HL-60 (cell line): ENCODE data around the gene DNAH14.

Experiments
- DNase-seq, 2 experiments: peaks; one replicate each; pipeline ENCODE4 v3.0.0-alpha.2; 2010 to 2020; ENCODE audit warnings: low read depth in 1 of 2, low spot score in 1 of 2
- H3K27ac ChIP-seq: fragments of 250-450 bp; sonication (Bioruptor Pico); replicated peaks from 2 replicates; pipeline ENCODE4 v1.5.1; 2020; ENCODE audit warnings: mild to moderate bottlenecking, moderate library complexity
- H3K27me3 ChIP-seq: fragments of 250-450 bp; sonication (Bioruptor Pico); 2 replicates; pipeline ENCODE4 v1.5.1; 2021; ENCODE audit warnings: mild to moderate bottlenecking, moderate library complexity; ENCODE audit not compliant: insufficient read depth, poor library complexity, severe bottlenecking
- H3K4me3 ChIP-seq: replicated peaks from 2 replicates; pipeline ENCODE4 v1.5.1; 2011; ENCODE audit warnings: mild to moderate bottlenecking, control low read depth, low read length; ENCODE audit not compliant: insufficient read depth
- CTCF ChIP-seq: IDR thresholded peaks from one replicate; pipeline ENCODE4 v1.5.1; 2011; ENCODE audit warnings: low read length, control low read depth, inconsistent platforms; ENCODE audit not compliant: insufficient read depth
- GABPA ChIP-seq: IDR thresholded peaks from 2 replicates; pipeline ENCODE4 v1.6.1; 2012; ENCODE audit warnings: low read depth
- POLR2AphosphoS5 ChIP-seq: IDR thresholded peaks from 2 replicates; pipeline ENCODE4 v1.6.1; 2012; ENCODE audit warnings: low read depth
- REST ChIP-seq: IDR thresholded peaks from 2 replicates; pipeline ENCODE4 v1.6.1; 2012; ENCODE audit warnings: low read depth; ENCODE audit not compliant: insufficient replicate concordance
- SPI1 ChIP-seq: IDR thresholded peaks from 2 replicates; pipeline ENCODE4 v1.6.1; 2012; ENCODE audit warnings: low read depth, mild to moderate bottlenecking, borderline replicate concordance

The DNAH14 gene

DNA sequence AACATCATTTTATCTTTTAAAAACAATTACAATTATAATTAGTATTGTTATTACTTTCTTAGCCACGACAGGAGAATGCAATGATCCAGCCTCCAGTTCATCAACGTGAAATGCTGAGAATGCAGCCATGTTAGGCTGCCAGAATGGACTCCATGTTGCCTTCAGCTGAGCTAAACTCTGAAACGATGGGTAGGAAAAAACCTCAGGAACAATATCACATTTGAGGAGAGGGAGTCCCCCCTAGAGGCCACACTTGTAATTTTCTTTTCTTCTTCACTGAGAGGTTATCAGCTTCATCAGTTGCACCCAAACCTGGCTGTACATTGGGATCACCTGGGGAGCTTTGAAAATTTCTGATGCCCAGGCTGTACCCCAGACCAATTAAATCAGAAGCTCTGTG is 34.6 kb upstream of the DNAH14 start:
- no peak for TF ChIP-seq CTCF
- DNase-seq, result no peak
- Histone ChIP-seq H3K27me3 (no peaks in the 10 kb centered on the region), H3K27ac (no peak overlapping the region), H3K4me3 (no peak overlapping the region)

- no peak for TF ChIP-seq SPI1
- TF ChIP-seq CTCF, result no peak
- no peak for TF ChIP-seq REST
- no peak for TF ChIP-seq POLR2AphosphoS5
- no peak for TF ChIP-seq GABPA
- Histone ChIP-seq H3K27ac (no peak overlapping the region), H3K27me3 (no peaks in the 10 kb centered on the region), H3K4me3 (no peak overlapping the region)
- DNase-seq, result no peak
These were observed 33.2 kb upstream of the DNAH14 start for GRCh38 chr1:224896130-224896781.

DNA sequence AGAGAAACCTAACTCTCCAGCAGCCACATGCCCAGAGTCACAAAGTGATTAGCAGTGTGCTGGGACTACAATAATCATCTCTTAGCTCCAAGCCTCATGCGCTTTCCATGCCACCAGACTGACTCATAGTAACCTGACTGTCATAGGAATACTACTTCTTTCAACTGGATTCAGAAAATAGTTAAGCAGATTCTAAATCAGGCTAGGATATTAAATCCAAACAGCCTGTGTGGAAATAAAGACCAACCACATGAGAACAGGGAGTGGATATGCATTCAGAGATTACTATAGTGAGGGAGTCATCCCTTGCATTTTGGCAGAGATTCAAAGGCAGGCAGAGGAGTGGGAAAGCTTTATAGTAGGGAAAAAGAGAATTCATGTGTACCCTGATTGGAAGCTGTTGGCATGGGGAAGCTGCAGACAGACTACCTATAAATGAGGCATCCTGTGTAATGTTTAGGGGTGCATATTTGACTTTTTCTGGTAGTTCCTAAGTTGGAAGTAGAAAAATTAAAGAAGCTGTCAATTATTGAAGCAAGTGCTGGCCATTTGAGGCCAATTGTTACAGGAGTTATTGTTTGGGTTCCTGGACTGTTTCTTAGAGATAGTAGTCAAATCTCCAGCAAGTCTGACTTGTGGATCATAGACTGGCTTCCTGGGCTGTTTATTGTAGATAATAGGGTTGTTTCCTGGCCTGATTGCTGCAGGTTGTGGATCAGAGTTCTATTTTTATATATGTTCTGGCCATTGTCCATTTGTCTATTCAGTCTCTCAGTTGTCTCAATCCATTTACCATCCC is 31.7 kb upstream of the DNAH14 start:
- Histone ChIP-seq H3K27ac (no peak overlapping the region), H3K27me3 (peaks cover 2% of the 10 kb centered on the region), H3K4me3 (no peak overlapping the region)
- TF ChIP-seq SPI1 (no peak), REST (no peak), GABPA (no peak), POLR2AphosphoS5 (no peak), CTCF (no peak)
- no peak for DNase-seq
